HAP-1 (cell line): ENCODE data around the gene ORAI1.
"Not testable (repeated sequence)": the region's sequence is repeated elsewhere in the genome, so short reads cannot be mapped to it uniquely, and the experiment has no call there.

ENCODE experiments used
- DNase-seq, 2 experiments: peaks; one replicate each; pipeline ENCODE4 v3.0.0-alpha.2; 2016 to 2020; ENCODE audit warnings: low spot score in 2 of 2
- H3K27me3 ChIP-seq: fragments of 250-450 bp; sonication (Bioruptor Pico); 2 replicates; pipeline ENCODE4 v1.5.1; 2020; ENCODE audit warnings: low read depth, mild to moderate bottlenecking, moderate library complexity
- H3K36me3 ChIP-seq: fragments of 250-450 bp; sonication (Bioruptor Pico); replicated peaks from 2 replicates; pipeline ENCODE4 v1.5.1; 2020; ENCODE audit warnings: mild to moderate bottlenecking
- H3K4me1 ChIP-seq: fragments of 250-450 bp; sonication (Bioruptor Pico); 2 replicates; pipeline ENCODE4 v1.5.1; 2020; ENCODE audit warnings: mild to moderate bottlenecking
- H3K4me3 ChIP-seq: fragments of 250-450 bp; sonication (Bioruptor Pico); 2 replicates; pipeline ENCODE4 v1.5.1; 2020; ENCODE audit warnings: mild to moderate bottlenecking, moderate library complexity
- H3K9me3 ChIP-seq: fragments of 250-450 bp; sonication (Bioruptor Pico); 2 replicates; pipeline ENCODE4 v1.5.1; 2020; ENCODE audit warnings: mild to moderate bottlenecking, moderate library complexity
- in situ Hi-C: fragments of 300-500 bp; cut with MboI; formaldehyde crosslinking; loops from 3 replicates; pipeline ENCODE4 v1.14.3; 2020; ENCODE audit warnings: low sequenced_read_pairs, inconsistent platforms, mixed read lengths

ORAI1 gene

GRCh38 chr12:121626087-121626852 lies at the start of gene ORAI1:
Gene ORAI1 (plus strand): TSS chr12:121626530.
- H3K9me3 ChIP-seq: no peaks in the 10 kb centered on the region
- peak within 1 kb of the TSS; percentile 86 for H3K4me3 ChIP-seq
- no peaks in the 10 kb centered on the region; the same call in 1 of the 2 replicates for H3K36me3 ChIP-seq
- in situ Hi-C loops: no loop called here
- DNase-seq: peak; percentile 81 to 97
- H3K27me3 ChIP-seq: no peaks in the 10 kb centered on the region
- H3K4me1 ChIP-seq: peaks cover 43% of the 10 kb centered on the region

GRCh38 chr12:121576851-121577391 lies 49.4 kb upstream of the ORAI1 start:
- Histone ChIP-seq H3K4me3 (peak overlapping the region; percentile 4), H3K9me3 (no peaks in the 10 kb centered on the region), H3K4me1 (peaks cover 23% of the 10 kb centered on the region), H3K36me3 (peaks cover 35% of the 10 kb centered on the region), H3K27me3 (no peaks in the 10 kb centered on the region)
- in situ Hi-C loops: no loop called here
- peak; percentile 90 to 96 for DNase-seq

GRCh38 chr12:121577443-121578180 lies 48.7 kb upstream of the ORAI1 start:
- Histone ChIP-seq H3K9me3 (no peaks in the 10 kb centered on the region), H3K36me3 (peaks cover 30% of the 10 kb centered on the region), H3K4me1 (peaks cover 27% of the 10 kb centered on the region), H3K4me3 (peak overlapping the region; percentile 52), H3K27me3 (no peaks in the 10 kb centered on the region)
- DNase-seq: peak in 1 of 2 experiments; percentile 59
- in situ Hi-C loops: no loop called here

GRCh38 chr12:121578230-121579189 lies 47.8 kb upstream of the ORAI1 start:
- peak; percentile 28 to 55 for DNase-seq
- in situ Hi-C loops: no loop called here
- H3K4me3 ChIP-seq: peak overlapping the region; percentile 52
- peaks cover 30% of the 10 kb centered on the region for H3K36me3 ChIP-seq
- no peaks in the 10 kb centered on the region for H3K27me3 ChIP-seq
- H3K4me1 ChIP-seq: peaks cover 35% of the 10 kb centered on the region
- H3K9me3 ChIP-seq: no peaks in the 10 kb centered on the region

GRCh38 chr12:121579190-121579791 lies 47.0 kb upstream of the ORAI1 start:
- in situ Hi-C loops: no loop called here
- H3K4me3 ChIP-seq: peak overlapping the region; percentile 52
- DNase-seq: peak; percentile 5 to 46

GRCh38 chr12:121579981-121580868 lies 46.1 kb upstream of the ORAI1 start:
- no peaks in the 10 kb centered on the region for H3K9me3 ChIP-seq
- peak; percentile 78 to 92 for DNase-seq
- in situ Hi-C loops: no loop called here
- peaks cover 14% of the 10 kb centered on the region for H3K36me3 ChIP-seq
- H3K4me3 ChIP-seq: peak overlapping the region; percentile 52
- no peaks in the 10 kb centered on the region for H3K27me3 ChIP-seq
- H3K4me1 ChIP-seq: peaks cover 39% of the 10 kb centered on the region

More at GRCh38 chr12:121579190-121579791, 47.0 kb upstream of the ORAI1 start:
- peaks cover 39% of the 10 kb centered on the region for H3K4me1 ChIP-seq
- H3K27me3 ChIP-seq: no peaks in the 10 kb centered on the region
- H3K36me3 ChIP-seq: peaks cover 23% of the 10 kb centered on the region
- H3K9me3 ChIP-seq: no peaks in the 10 kb centered on the region

GRCh38 chr12:121580959-121581685 lies 45.2 kb upstream of the ORAI1 start, which contains the start of gene KDM2B:
Gene KDM2B (minus strand): TSS chr12:121581023. CDS start chr12:121580911, 112 bp downstream.
- peak within 1 kb of the TSS; percentile 52 for H3K4me3 ChIP-seq
- H3K27me3 ChIP-seq: no peaks in the 10 kb centered on the region
- in situ Hi-C loops: no loop called here
- H3K9me3 ChIP-seq: no peaks in the 10 kb centered on the region
- peaks cover 43% of the 10 kb centered on the region for H3K4me1 ChIP-seq
- peak; percentile 40 to 57 for DNase-seq
- peaks cover 5% of the 10 kb centered on the region for H3K36me3 ChIP-seq

- in situ Hi-C loops: no loop called here
- peaks cover 39% of the 10 kb centered on the region for H3K4me1 ChIP-seq
- H3K27me3 ChIP-seq: no peaks in the 10 kb centered on the region
- peak overlapping the region; percentile 52 for H3K4me3 ChIP-seq
- DNase-seq: peak in 1 of 2 experiments; percentile 12
- H3K36me3 ChIP-seq: no peaks in the 10 kb centered on the region
- H3K9me3 ChIP-seq: no peaks in the 10 kb centered on the region
Measured at GRCh38 chr12:121581686-121582429, 44.5 kb upstream of the ORAI1 start.

- no peaks in the 10 kb centered on the region for H3K27me3 ChIP-seq
- H3K9me3 ChIP-seq: no peaks in the 10 kb centered on the region
- H3K4me1 ChIP-seq: peaks cover 32% of the 10 kb centered on the region
- in situ Hi-C loops: no loop called here
- H3K36me3 ChIP-seq: no peaks in the 10 kb centered on the region
- DNase-seq: peak; percentile 79 to 91
- peak overlapping the region; percentile 52 for H3K4me3 ChIP-seq
Measured at GRCh38 chr12:121582583-121583333, 43.6 kb upstream of the ORAI1 start.

GRCh38 chr12:121583334-121583661 lies 43.0 kb upstream of the ORAI1 start:
- H3K4me1 ChIP-seq: peaks cover 27% of the 10 kb centered on the region
- H3K9me3 ChIP-seq, in situ Hi-C loops, H3K27me3 ChIP-seq, H3K36me3 ChIP-seq, DNase-seq: not testable (repeated sequence)
- H3K4me3 ChIP-seq: 0 out of 2 replicates have a peak overlapping the region, but pooled peaks have one; percentile 52
